ENCODE results near the gene SOAT1. TPM values are rescaled to one million over a fixed set of nuclear protein-coding genes. Genes with fewer than 3 reads are reported as not detected.

SOAT1 gene
- total RNA-seq, 1 experiment from 2014 or later: 33.9 TPM

GRCh38 chr1:179327196-179327595 lies 33.6 kb downstream of the SOAT1 start:
- H3K27me3 ChIP-seq (ENCODE audit: insufficient read depth, low read length): no peaks in the 10 kb centered on the region
- no peaks in the 10 kb centered on the region for H3K36me3 ChIP-seq (ENCODE audit: control insufficient read depth in 1 of 2, insufficient read depth in 2 of 2, low read length in 2 of 2)
- no peak overlapping the region for H2AFZ ChIP-seq (ENCODE audit: low read depth, low read length, poor library complexity, severe bottlenecking)
- no peaks in the 10 kb centered on the region; a peak in 1 of 4 replicates for H3K9me3 ChIP-seq (ENCODE audit: control insufficient read depth in 1 of 2, insufficient read depth in 1 of 2, low read depth in 1 of 2, low read length in 2 of 2)
- BruUV-seq (replicated peaks): no TSS peak
- H3K4me2 ChIP-seq (ENCODE audit: low read length): no peak overlapping the region
- intact Hi-C loops (cut with micrococcal nuclease): no loop called here
- H3K9me2 ChIP-seq (ENCODE audit: insufficient read depth): no peaks in the 10 kb centered on the region
- no peak for ATAC-seq
- RAD21 ChIA-PET (ENCODE audit: low non-redundant PET in 1 of 2, low total read pairs in 2 of 2, uncharacterized antibody in 2 of 2, unreplicated experiment in 2 of 2): no interaction called here
- H3K9ac ChIP-seq (ENCODE audit: low read length): no peak overlapping the region
- H3K27ac ChIP-seq (ENCODE audit: low read depth, low read length): no peak overlapping the region
- H4K20me1 ChIP-seq (ENCODE audit: insufficient read depth): no peaks in the 10 kb centered on the region
- peaks cover 3% of the 10 kb centered on the region; the same call in 1 of the 2 replicates for H3K79me2 ChIP-seq (ENCODE audit: insufficient read depth, low read length)
- no peak overlapping the region for H3K4me3 ChIP-seq (replicated peaks in 1 of 2; ENCODE audit: low read depth in 1 of 2, low read length in 2 of 2)
- no peaks in the 10 kb centered on the region for H3K4me1 ChIP-seq (ENCODE audit: control insufficient read depth in 1 of 2, insufficient read depth in 2 of 2, low read length in 2 of 2)
- CTCF ChIA-PET: no interaction called here
- DNase-seq (ENCODE audit: low read depth, low spot score): no peak
- TF ChIP-seq ATF3 (IDR thresholded peaks at IDR 0.05) (no peak), SRF (IDR thresholded peaks at IDR 0.05; ENCODE audit: low read depth) (no peak), SIN3A (IDR thresholded peaks at IDR 0.05; ENCODE audit: low read depth) (no peak), ZFX (IDR thresholded peaks at IDR 0.05) (no peak), ELF1 (IDR thresholded peaks at IDR 0.05; ENCODE audit: borderline replicate concordance, low read depth) (no peak), CEBPB (IDR thresholded peaks at IDR 0.05; ENCODE audit: low read depth) (no peak), SP1 (IDR thresholded peaks at IDR 0.05; ENCODE audit: low read depth) (no peak), MAX (IDR thresholded peaks at IDR 0.05) (no peak)
- POLR2A ChIA-PET: no interaction called here

- DNase-seq (ENCODE audit: low read depth, low spot score): no peak
- Histone ChIP-seq H3K9me2 (ENCODE audit: insufficient read depth) (no peaks in the 10 kb centered on the region), H3K9me3 (ENCODE audit: control insufficient read depth in 1 of 2, insufficient read depth in 1 of 2, low read depth in 1 of 2, low read length in 2 of 2) (no peaks in the 10 kb centered on the region; a peak in 1 of 4 replicates), H3K27ac (ENCODE audit: low read depth, low read length) (no peak overlapping the region), H3K4me2 (ENCODE audit: low read length) (no peak overlapping the region), H2AFZ (ENCODE audit: low read depth, low read length, poor library complexity, severe bottlenecking) (no peak overlapping the region), H3K4me1 (ENCODE audit: control insufficient read depth in 1 of 2, insufficient read depth in 2 of 2, low read length in 2 of 2) (no peaks in the 10 kb centered on the region), H3K36me3 (ENCODE audit: control insufficient read depth in 1 of 2, insufficient read depth in 2 of 2, low read length in 2 of 2) (no peaks in the 10 kb centered on the region), H3K9ac (ENCODE audit: low read length) (no peak overlapping the region), H3K27me3 (ENCODE audit: insufficient read depth, low read length) (no peaks in the 10 kb centered on the region), H4K20me1 (ENCODE audit: insufficient read depth) (no peaks in the 10 kb centered on the region), H3K4me3 (replicated peaks in 1 of 2; ENCODE audit: low read depth in 1 of 2, low read length in 2 of 2) (no peak overlapping the region), H3K79me2 (ENCODE audit: insufficient read depth, low read length) (no peaks in the 10 kb centered on the region)
- no peak for ATAC-seq
- ChIA-PET RAD21 (ENCODE audit: low non-redundant PET in 1 of 2, low total read pairs in 2 of 2, uncharacterized antibody in 2 of 2, unreplicated experiment in 2 of 2) (no interaction called here), POLR2A (no interaction called here), CTCF (no interaction called here)
- no TSS peak for BruUV-seq (replicated peaks)
- intact Hi-C loops (cut with micrococcal nuclease): no loop called here
- TF ChIP-seq CTCF (IDR thresholded peaks at IDR 0.05 in 2 of 3, conservative IDR thresholded peaks at IDR 0.05 in 1 of 3; ENCODE audit: borderline replicate concordance in 1 of 3, insufficient read depth in 1 of 3, low read depth in 2 of 3, low read length in 2 of 3): no peak
- no peak for TF ChIP-seq TCF7L2 (IDR thresholded peaks at IDR 0.05; ENCODE audit: borderline replicate concordance, extremely low read depth, insufficient read depth, insufficient read length)
Measured at GRCh38 chr1:179327679-179328078, 34.1 kb downstream of the SOAT1 start.

All from HCT116 (cell line).